ENCODE results near the gene CPE.
A peak's percentile ranks its signal among the peaks of the same experiment; 100 is the strongest.

Gene CPE

DNA sequence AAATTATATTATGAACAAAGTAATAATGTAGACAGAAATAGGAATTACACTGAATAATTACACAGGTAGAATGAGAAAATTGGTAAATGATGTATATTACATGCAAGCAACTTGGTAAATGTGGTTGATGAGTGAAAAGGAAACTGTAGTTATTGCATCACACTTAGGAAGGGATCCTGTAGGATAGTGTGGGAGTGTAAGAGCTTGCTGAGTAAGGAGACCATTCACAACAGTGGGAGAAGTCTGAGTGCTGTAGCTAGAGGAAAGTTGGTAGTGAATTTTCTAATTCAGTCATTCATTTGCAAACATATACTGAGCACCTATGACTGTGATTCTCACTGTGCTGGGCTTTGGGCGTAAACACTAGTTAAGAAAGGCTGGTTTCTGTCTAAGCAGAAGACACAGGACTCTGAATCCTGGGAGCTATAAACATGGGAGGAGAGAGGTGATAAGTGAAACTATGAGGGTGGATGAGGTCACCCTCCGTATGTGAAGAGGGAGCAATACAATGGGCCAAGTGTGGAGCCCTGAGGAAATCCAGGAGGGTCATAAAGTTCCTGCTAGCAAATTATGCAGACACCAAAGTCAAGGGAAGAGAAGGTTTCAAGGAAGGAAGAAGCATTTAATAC lies 14.2 kb upstream of the CPE start:
- DNase-seq (ENCODE audit: low spot score) = no peak

- no peak for DNase-seq (ENCODE audit: low spot score)
Measured at GRCh38 chr4:165367040-165367439, 11.8 kb upstream of the CPE start.

- DNase-seq (ENCODE audit: low spot score) = no peak
Measured at GRCh38 chr4:165368114-165368513, 10.7 kb upstream of the CPE start.

- DNase-seq (ENCODE audit: low spot score) = no peak
Measured at GRCh38 chr4:165368567-165368966, 10.2 kb upstream of the CPE start.

DNA sequence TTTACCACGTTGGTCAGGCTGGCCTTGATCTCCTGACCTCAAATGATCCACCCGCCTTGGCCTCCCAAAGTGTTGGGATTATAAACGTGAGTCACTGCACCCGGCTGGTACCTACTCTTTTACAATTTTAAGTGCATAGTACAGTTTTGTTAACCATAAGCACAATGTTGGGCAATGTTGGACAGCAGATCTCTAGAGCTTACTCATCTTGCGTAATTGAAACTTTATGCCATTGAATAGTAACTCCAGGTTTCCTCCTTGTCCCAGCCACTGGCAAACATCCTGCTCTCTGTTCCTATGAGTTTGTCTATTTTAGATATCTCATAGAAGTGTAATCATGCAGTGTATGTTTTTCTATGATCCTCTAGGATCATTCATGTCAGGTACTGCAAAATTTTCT lies 9.3 kb upstream of the CPE start:
- no peak for DNase-seq (ENCODE audit: low spot score)

GRCh38 chr4:165370530-165370929 lies 8.3 kb upstream of the CPE start:
- no peak for DNase-seq (ENCODE audit: low spot score)

GRCh38 chr4:165375465-165375864 lies 3.3 kb upstream of the CPE start:
- DNase-seq (ENCODE audit: low spot score) = no peak

DNA sequence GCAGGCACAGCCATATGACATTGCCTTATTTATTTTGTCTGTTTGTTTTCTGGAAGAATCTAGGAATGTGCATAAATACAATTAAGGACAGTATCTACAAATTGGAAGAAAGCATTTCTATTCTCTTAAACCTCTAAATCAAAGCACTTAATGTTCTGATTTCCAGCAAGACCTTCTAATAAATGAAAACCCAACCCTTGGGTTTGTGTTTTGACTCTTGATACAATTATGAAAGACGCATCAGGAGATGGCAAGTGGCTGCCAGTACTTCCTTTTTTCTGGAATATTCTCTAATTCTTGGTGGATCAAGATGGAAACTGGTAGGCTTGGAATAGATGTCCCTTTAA lies 437 bp upstream of the CPE start:
- DNase-seq (ENCODE audit: low spot score) = no peak

DNA sequence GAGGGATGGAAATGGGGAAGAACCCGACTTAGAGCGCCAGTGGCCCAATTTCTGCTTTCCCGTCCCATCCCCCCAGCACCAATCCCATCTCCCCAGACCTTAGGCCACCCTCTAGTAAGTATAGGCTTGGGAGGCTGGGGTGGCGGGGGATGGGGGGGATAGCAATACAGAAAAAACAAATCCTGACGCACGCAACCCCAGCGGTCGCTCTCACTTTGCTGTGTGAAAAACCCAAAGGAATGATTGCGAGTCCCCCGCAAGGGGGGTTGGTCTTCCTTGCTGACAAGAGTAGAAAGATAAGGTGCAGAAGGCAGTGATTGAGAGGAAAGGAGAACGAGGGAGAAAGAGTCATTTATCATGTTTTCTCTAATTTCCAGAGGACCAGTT lies 863 bp downstream of the CPE start:
- DNase-seq (ENCODE audit: low spot score) = peak; percentile 68

- DNase-seq (ENCODE audit: low spot score) = no peak
Measured at GRCh38 chr4:165380805-165381204, 2.0 kb downstream of the CPE start.

DNA sequence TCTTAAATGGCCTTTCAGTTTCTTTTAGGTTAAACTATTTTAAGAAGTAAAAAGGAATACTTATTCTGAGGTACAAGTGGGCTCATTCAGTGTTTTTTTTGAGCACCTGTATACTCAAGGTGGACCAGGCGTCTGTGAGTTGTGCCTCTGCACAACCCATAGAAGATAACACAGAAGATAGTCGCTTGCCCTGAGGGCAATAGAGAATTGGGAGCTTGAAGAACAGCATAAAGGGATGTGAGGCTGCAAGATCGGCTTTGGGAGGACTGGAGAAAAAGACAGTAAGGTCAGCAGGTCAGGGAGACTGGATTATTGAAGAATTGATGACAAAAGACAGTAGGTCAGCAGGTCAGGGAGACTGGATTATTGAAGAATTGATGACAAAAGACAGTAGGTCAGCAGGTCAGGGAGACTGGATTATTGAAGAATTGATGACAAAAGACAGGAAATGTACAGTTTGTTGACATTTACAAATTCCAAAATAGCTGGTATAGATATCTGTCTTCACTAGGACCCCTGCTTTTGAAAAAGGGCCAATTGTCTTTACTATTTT lies 3.1 kb downstream of the CPE start:
- DNase-seq (ENCODE audit: low spot score) = no peak

GRCh38 chr4:165382640-165383039 lies 3.8 kb downstream of the CPE start:
- no peak for DNase-seq (ENCODE audit: low spot score)

GRCh38 chr4:165383591-165384073 lies 4.8 kb downstream of the CPE start:
- no peak for DNase-seq (ENCODE audit: low spot score)

DNA sequence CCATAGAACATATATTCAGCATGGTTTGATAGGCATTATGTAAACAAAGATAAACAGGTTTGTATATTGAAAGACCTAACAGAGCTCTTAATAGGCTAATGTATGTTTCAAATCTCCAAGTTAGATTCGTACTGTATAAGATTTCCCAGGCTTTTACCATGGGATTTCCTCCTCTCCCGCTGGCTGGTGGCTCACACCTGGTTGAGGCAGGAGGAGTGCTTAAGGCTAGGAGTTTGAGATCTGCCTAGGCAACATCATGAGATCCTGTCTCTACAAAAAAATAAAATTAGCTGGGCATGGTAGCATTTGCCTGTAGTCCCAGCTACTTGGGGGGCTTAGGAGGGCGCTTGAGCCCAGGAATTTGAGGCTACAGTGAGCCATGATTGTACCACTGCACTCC lies 5.4 kb downstream of the CPE start:
- no peak for DNase-seq (ENCODE audit: low spot score)

DNA sequence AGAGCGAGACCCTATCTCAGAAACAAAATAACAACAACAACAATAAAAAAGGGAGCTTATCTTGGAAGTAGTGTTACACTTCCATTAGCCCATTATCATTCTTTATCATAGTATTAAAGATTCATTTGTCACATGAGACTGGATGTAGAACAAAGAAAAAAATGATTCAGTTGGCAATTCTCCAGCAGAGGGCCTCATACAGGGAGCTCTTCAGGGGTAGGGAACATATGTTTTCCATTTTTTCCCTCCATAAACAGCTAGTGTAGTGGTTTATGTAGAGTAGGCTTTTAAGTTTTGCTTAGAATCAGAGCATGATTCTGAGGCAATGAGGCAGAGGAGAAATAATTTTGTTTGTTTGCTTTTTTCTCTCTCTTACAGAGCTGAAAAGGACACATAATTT lies 5.8 kb downstream of the CPE start:
- DNase-seq (ENCODE audit: low spot score) = no peak

DNA sequence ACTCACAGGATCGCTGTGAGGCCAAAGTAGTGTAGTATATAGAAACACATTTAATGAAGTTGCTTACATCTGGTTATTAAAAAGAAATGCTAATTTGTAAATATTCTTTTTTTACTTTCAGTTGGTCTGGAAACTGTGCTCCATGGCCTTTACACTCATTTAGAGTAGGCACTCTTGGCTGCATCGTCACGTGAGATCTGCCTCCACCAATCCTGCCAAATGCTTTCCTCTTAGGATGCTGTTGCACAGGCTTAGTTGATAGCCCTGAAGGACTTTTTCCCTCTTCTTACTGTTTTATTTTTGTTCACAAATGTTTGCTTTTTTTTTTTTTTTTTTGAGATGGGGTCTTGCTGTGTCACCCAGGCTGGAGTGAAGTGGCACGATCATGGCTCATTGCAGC lies 6.3 kb downstream of the CPE start:
- DNase-seq (ENCODE audit: low spot score) = no peak

GRCh38 chr4:165386328-165386727 lies 7.5 kb downstream of the CPE start:
- no peak for DNase-seq (ENCODE audit: low spot score)

- no peak for DNase-seq (ENCODE audit: low spot score)
Measured at GRCh38 chr4:165388756-165389155, 9.9 kb downstream of the CPE start.

DNA sequence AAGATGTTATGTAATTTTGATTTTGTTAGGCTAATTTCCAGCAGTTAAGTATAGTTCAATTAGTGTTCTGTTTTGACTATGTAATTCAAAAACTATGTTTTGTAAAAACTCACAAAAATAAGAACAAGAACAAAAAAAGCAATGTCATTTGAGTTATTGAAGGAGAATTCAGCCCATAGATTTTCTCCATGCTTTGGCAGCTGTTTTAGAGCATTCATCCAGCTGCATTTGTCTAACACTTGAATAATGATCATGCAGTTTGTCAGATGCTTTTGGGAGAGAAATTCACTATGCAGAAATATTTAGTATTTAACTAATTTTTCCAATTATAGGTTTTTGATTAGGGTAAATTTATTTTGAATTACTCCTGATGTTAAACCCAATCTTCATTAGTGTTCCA lies 14.2 kb downstream of the CPE start:
- DNase-seq (ENCODE audit: low spot score) = no peak

DNA sequence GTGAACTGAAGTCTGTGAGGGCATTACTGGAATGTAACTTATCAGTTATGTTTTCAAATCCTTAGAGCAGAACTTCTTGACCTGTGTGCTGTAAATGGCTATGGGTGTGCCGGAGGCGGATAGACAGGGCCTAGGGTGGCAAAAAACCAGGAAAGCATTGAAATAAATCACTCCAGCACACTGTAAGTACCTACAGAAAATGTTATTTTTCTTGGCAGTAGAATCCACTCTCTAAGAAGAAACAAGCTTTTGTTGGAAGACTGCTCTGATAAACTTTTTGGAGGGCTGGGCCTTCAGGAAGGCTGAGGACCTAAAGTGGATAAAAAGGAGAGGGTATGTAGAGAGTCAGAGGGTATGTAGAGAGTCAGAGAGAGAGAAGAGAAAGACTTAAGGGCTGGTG lies 14.9 kb downstream of the CPE start:
- DNase-seq (ENCODE audit: low spot score) = no peak

GRCh38 chr4:165394275-165394674 lies 15.5 kb downstream of the CPE start:
- no peak for DNase-seq (ENCODE audit: low spot score)

GRCh38 chr4:165398570-165398969 lies 19.8 kb downstream of the CPE start:
- DNase-seq (ENCODE audit: low spot score) = no peak

DNA sequence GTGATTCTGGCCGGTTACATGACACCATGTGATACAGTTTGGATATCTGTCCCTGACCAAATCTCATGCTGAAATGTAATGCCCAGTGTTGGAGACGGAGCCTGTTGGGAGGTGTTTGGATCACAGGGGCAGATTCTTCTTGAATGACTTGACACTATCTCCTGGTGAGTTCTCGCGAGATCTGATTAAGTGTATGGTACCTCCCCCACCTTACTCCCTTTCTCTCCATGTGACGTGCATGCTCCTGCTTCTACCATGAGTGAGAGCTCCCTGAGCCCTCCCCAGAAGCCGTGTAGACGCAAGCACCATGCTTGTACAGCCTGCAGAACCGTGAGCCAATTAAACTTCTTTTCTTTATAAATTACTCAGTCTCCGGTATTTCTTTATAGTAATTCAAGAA lies 23.6 kb downstream of the CPE start:
- DNase-seq (ENCODE audit: low spot score) = no peak

GRCh38 chr4:165403048-165403447 lies 24.2 kb downstream of the CPE start:
- DNase-seq (ENCODE audit: low spot score) = no peak

DNA sequence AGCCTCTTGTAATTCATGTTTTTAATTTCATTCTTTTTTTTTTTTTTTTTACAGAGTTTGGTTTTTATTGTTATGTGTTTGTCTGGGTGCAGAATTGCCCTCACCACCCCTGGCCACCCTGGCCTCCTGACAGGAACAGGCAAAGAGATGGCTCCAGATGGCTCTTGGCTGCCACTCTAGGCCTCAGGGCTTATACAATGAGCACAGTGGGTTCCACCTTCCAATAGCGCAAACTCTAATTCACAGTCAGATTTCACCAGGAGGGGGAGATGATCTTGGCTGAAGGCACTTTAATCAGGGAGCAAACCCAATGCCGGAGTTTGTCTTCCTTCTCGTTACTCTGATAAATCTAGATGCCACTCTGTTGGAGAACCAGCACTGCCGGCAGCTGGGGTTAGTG lies 24.8 kb downstream of the CPE start:
- DNase-seq (ENCODE audit: low spot score) = no peak

Data from left forelimb (tissue), 1 donor.